HepG2 (cell line): Measurements from ENCODE around the gene ATL2.

ENCODE experiments used
- CEBPB ChIP-seq: IDR thresholded peaks from 2 replicates; pipeline ENCODE4 v1.6.1; 2011; ENCODE audit warnings: low read depth, low read length, improper control_type of control experiment, borderline replicate concordance
- POLR2A ChIP-seq, 2 experiments: IDR thresholded peaks; 2 replicates each; pipeline ENCODE4 v1.6.1; 2011; ENCODE audit warnings: low read depth in 2 of 2, low read length in 2 of 2, mild to moderate bottlenecking in 1 of 2, moderate library complexity in 1 of 2; ENCODE audit not compliant: insufficient read depth in 1 of 2
- RAD21 ChIP-seq: fragments of 450-650 bp; formaldehyde crosslinking; IDR thresholded peaks from 2 replicates; pipeline ENCODE4 v1.5.0; 2020; ENCODE audit warnings: mild to moderate bottlenecking
- RFX5 ChIP-seq: IDR thresholded peaks from 2 replicates; pipeline ENCODE4 v1.6.1; 2011; ENCODE audit warnings: low read depth, low read length, improper control_type of control experiment
- SMC3 ChIP-seq: IDR thresholded peaks from 2 replicates; pipeline ENCODE4 v1.6.1; 2011; ENCODE audit warnings: low read length, improper control_type of control experiment
- TCF12 ChIP-seq, 2 experiments: fragments of 450-650 bp in 1 of 2; sonication (generic) in 1 of 2; formaldehyde crosslinking in 1 of 2; IDR thresholded peaks; 2 replicates each; pipeline versions ENCODE4 v1.6.1 to v1.8.0; 2017 to 2022; ENCODE audit warnings: antibody characterized with exemption in 1 of 2, mild to moderate bottlenecking in 1 of 2, missing genetic modification reagents in 1 of 2, moderate library complexity in 1 of 2
- ZNF33A ChIP-seq: sonication (generic); formaldehyde crosslinking; IDR thresholded peaks from 2 replicates; pipeline ENCODE4 v1.5.1; 2020; ENCODE audit warnings: missing genetic modification reagents, mild to moderate bottlenecking, moderate library complexity, borderline replicate concordance
- ZNF530 ChIP-seq: sonication (generic); formaldehyde crosslinking; IDR thresholded peaks from 2 replicates; pipeline ENCODE4 v1.5.0; 2020; ENCODE audit warnings: low read depth, mild to moderate bottlenecking, missing genetic modification reagents
- ZNF883 ChIP-seq: sonication (generic); formaldehyde crosslinking; IDR thresholded peaks from 2 replicates; pipeline ENCODE4 v1.5.1; 2020; ENCODE audit warnings: mild to moderate bottlenecking, missing genetic modification reagents; ENCODE audit errors: not compliant biosample characterization
- TF ChIP-seq, protein P1 (sequence below): sonication (generic); formaldehyde crosslinking; IDR thresholded peaks from 2 replicates; pipeline ENCODE4 v1.5.0; 2020; ENCODE audit warnings: mild to moderate bottlenecking, missing genetic modification reagents, moderate library complexity
- TF ChIP-seq, protein P2 (sequence below), 2 experiments: IDR thresholded peaks; 2 replicates each; pipeline ENCODE4 v1.6.1; 2011 to 2012; ENCODE audit warnings: low read length in 2 of 2, borderline replicate concordance in 1 of 2, low read depth in 1 of 2, mild to moderate bottlenecking in 1 of 2, moderate library complexity in 1 of 2
- TF ChIP-seq, protein P3 (sequence below): sonication (generic); formaldehyde crosslinking; IDR thresholded peaks from 2 replicates; pipeline ENCODE4 v1.9.0; 2021; ENCODE audit warnings: mild to moderate bottlenecking, missing genetic modification reagents
- TF ChIP-seq, protein P4 (sequence below): sonication (generic); formaldehyde crosslinking; IDR thresholded peaks from 2 replicates; pipeline ENCODE4 v1.4.0; 2020; ENCODE audit warnings: missing genetic modification reagents

DNA sequence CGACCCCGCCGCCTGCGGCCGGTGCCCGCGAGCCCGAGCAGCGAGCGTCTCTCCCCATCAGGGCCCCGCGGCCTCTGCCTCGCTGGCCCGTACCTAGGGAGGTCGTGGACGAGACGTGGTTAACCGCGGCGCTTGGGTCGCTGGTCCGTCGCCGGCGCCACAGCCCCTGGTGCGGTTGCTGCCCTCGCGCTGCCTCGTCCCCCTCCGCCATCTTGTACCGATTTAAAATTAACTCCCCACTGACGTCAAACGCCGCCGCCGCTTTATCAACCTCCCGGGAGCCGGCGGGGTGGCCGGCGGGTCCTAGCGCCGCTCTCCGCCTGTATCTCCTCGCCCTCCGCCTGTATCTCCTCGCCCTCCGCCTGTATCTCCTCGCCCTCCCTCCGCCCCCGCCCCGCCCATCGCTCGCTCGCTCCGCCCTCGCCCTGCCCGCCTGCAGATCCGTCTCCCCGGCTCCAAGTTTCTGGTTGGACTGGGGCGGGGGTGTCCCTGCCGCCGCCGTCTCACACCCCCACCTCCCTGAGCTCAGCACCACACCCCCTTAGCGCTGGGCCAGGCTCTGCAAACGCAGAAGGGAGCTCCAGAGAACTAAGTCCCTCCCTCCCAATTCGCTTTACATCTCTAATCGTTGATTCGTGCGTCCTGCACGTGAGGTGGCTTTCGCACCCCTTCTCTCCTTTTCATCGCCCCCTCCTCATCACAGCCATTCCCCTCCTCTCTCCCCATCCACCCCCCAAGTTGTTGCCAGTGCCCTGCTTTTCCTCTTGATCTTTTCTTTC lies at the start of gene ATL2:
- TF ChIP-seq ZNF33A (CRISPR knock-in tag) (no peak), ZNF883 (CRISPR knock-in tag) (no peak), RAD21 (CRISPR knock-in tag) (peak; percentile 77; the same call in 1 of the 2 replicates), ZNF530 (CRISPR knock-in tag) (no peak), CEBPB (no peak), SMC3 (no peak), RFX5 (no peak), TCF12 (IDR thresholded peaks at IDR 0.05) (no peak), TCF12 (CRISPR knock-in tag; IDR thresholded peaks at IDR 0.05) (no peak), POLR2A (IDR thresholded peaks at IDR 0.05; ENCODE audit: insufficient read depth in 1 of 2, low read depth in 2 of 2, low read length in 2 of 2) (peak; percentile 92 to 96)
- TF ChIP-seq, protein P1, sequence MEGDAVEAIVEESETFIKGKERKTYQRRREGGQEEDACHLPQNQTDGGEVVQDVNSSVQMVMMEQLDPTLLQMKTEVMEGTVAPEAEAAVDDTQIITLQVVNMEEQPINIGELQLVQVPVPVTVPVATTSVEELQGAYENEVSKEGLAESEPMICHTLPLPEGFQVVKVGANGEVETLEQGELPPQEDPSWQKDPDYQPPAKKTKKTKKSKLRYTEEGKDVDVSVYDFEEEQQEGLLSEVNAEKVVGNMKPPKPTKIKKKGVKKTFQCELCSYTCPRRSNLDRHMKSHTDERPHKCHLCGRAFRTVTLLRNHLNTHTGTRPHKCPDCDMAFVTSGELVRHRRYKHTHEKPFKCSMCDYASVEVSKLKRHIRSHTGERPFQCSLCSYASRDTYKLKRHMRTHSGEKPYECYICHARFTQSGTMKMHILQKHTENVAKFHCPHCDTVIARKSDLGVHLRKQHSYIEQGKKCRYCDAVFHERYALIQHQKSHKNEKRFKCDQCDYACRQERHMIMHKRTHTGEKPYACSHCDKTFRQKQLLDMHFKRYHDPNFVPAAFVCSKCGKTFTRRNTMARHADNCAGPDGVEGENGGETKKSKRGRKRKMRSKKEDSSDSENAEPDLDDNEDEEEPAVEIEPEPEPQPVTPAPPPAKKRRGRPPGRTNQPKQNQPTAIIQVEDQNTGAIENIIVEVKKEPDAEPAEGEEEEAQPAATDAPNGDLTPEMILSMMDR (CRISPR knock-in tag) = no peak; the same call in 1 of the 2 replicates
- TF ChIP-seq, protein P2, sequence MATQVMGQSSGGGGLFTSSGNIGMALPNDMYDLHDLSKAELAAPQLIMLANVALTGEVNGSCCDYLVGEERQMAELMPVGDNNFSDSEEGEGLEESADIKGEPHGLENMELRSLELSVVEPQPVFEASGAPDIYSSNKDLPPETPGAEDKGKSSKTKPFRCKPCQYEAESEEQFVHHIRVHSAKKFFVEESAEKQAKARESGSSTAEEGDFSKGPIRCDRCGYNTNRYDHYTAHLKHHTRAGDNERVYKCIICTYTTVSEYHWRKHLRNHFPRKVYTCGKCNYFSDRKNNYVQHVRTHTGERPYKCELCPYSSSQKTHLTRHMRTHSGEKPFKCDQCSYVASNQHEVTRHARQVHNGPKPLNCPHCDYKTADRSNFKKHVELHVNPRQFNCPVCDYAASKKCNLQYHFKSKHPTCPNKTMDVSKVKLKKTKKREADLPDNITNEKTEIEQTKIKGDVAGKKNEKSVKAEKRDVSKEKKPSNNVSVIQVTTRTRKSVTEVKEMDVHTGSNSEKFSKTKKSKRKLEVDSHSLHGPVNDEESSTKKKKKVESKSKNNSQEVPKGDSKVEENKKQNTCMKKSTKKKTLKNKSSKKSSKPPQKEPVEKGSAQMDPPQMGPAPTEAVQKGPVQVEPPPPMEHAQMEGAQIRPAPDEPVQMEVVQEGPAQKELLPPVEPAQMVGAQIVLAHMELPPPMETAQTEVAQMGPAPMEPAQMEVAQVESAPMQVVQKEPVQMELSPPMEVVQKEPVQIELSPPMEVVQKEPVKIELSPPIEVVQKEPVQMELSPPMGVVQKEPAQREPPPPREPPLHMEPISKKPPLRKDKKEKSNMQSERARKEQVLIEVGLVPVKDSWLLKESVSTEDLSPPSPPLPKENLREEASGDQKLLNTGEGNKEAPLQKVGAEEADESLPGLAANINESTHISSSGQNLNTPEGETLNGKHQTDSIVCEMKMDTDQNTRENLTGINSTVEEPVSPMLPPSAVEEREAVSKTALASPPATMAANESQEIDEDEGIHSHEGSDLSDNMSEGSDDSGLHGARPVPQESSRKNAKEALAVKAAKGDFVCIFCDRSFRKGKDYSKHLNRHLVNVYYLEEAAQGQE (IDR thresholded peaks at IDR 0.05; ENCODE audit: borderline replicate concordance in 1 of 2, low read depth in 1 of 2, low read length in 2 of 2) = peak in 1 of 2 experiments; percentile 55; a peak in 1 of 4 replicates
- TF ChIP-seq, protein P3, sequence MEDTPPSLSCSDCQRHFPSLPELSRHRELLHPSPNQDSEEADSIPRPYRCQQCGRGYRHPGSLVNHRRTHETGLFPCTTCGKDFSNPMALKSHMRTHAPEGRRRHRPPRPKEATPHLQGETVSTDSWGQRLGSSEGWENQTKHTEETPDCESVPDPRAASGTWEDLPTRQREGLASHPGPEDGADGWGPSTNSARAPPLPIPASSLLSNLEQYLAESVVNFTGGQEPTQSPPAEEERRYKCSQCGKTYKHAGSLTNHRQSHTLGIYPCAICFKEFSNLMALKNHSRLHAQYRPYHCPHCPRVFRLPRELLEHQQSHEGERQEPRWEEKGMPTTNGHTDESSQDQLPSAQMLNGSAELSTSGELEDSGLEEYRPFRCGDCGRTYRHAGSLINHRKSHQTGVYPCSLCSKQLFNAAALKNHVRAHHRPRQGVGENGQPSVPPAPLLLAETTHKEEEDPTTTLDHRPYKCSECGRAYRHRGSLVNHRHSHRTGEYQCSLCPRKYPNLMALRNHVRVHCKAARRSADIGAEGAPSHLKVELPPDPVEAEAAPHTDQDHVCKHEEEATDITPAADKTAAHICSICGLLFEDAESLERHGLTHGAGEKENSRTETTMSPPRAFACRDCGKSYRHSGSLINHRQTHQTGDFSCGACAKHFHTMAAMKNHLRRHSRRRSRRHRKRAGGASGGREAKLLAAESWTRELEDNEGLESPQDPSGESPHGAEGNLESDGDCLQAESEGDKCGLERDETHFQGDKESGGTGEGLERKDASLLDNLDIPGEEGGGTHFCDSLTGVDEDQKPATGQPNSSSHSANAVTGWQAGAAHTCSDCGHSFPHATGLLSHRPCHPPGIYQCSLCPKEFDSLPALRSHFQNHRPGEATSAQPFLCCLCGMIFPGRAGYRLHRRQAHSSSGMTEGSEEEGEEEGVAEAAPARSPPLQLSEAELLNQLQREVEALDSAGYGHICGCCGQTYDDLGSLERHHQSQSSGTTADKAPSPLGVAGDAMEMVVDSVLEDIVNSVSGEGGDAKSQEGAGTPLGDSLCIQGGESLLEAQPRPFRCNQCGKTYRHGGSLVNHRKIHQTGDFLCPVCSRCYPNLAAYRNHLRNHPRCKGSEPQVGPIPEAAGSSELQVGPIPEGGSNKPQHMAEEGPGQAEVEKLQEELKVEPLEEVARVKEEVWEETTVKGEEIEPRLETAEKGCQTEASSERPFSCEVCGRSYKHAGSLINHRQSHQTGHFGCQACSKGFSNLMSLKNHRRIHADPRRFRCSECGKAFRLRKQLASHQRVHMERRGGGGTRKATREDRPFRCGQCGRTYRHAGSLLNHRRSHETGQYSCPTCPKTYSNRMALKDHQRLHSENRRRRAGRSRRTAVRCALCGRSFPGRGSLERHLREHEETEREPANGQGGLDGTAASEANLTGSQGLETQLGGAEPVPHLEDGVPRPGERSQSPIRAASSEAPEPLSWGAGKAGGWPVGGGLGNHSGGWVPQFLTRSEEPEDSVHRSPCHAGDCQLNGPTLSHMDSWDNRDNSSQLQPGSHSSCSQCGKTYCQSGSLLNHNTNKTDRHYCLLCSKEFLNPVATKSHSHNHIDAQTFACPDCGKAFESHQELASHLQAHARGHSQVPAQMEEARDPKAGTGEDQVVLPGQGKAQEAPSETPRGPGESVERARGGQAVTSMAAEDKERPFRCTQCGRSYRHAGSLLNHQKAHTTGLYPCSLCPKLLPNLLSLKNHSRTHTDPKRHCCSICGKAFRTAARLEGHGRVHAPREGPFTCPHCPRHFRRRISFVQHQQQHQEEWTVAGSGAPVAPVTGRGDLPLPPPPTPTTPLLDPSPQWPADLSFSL = no peak
- TF ChIP-seq, protein P4, sequence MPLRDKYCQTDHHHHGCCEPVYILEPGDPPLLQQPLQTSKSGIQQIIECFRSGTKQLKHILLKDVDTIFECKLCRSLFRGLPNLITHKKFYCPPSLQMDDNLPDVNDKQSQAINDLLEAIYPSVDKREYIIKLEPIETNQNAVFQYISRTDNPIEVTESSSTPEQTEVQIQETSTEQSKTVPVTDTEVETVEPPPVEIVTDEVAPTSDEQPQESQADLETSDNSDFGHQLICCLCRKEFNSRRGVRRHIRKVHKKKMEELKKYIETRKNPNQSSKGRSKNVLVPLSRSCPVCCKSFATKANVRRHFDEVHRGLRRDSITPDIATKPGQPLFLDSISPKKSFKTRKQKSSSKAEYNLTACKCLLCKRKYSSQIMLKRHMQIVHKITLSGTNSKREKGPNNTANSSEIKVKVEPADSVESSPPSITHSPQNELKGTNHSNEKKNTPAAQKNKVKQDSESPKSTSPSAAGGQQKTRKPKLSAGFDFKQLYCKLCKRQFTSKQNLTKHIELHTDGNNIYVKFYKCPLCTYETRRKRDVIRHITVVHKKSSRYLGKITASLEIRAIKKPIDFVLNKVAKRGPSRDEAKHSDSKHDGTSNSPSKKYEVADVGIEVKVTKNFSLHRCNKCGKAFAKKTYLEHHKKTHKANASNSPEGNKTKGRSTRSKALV = no peak
